GM18868 (cell line): ENCODE data around the gene TARM1.

Source experiments
- ATAC-seq: cut with Tn5 transposase; IDR thresholded peaks from one replicate; pipeline ENCODE4 v1.9.1; 2021; ENCODE audit warnings: mild to moderate bottlenecking, moderate library complexity; ENCODE audit not compliant: unreplicated experiment

TARM1 gene

GRCh38 chr19:54035215-54036178 lies 45.7 kb downstream of the TARM1 start:
- ATAC-seq, result no peak

GRCh38 chr19:54030895-54031586 lies 50.1 kb downstream of the TARM1 start:
- no peak for ATAC-seq

GRCh38 chr19:54029930-54030490 lies 51.2 kb downstream of the TARM1 start:
- ATAC-seq, result no peak

- ATAC-seq, result no peak
Observed at GRCh38 chr19:54029301-54029700, 51.9 kb downstream of the TARM1 start.

- no peak for ATAC-seq
Observed at GRCh38 chr19:54026656-54027055, 54.5 kb downstream of the TARM1 start.

GRCh38 chr19:54024660-54025059 lies 56.5 kb downstream of the TARM1 start:
- ATAC-seq, result no peak

GRCh38 chr19:54023191-54023590 lies 58.0 kb downstream of the TARM1 start:
- no peak for ATAC-seq

- no peak for ATAC-seq
Observed at GRCh38 chr19:54021932-54022331, 59.2 kb downstream of the TARM1 start.

- no peak for ATAC-seq
Observed at GRCh38 chr19:54021363-54021762, 59.8 kb downstream of the TARM1 start.
